GM21447 (cell line): ENCODE measurements around the gene ANKLE1.
A peak's percentile ranks its signal among the peaks of the same experiment; 100 is the strongest.
"Not testable (repeated sequence)": the region's sequence is repeated elsewhere in the genome, so short reads cannot be mapped to it uniquely, and the experiment has no call there.

Experiments
- ATAC-seq: cut with Tn5 transposase; IDR thresholded peaks from one replicate; pipeline ENCODE4 v1.9.1; 2021; ENCODE audit not compliant: unreplicated experiment

ANKLE1 gene

DNA sequence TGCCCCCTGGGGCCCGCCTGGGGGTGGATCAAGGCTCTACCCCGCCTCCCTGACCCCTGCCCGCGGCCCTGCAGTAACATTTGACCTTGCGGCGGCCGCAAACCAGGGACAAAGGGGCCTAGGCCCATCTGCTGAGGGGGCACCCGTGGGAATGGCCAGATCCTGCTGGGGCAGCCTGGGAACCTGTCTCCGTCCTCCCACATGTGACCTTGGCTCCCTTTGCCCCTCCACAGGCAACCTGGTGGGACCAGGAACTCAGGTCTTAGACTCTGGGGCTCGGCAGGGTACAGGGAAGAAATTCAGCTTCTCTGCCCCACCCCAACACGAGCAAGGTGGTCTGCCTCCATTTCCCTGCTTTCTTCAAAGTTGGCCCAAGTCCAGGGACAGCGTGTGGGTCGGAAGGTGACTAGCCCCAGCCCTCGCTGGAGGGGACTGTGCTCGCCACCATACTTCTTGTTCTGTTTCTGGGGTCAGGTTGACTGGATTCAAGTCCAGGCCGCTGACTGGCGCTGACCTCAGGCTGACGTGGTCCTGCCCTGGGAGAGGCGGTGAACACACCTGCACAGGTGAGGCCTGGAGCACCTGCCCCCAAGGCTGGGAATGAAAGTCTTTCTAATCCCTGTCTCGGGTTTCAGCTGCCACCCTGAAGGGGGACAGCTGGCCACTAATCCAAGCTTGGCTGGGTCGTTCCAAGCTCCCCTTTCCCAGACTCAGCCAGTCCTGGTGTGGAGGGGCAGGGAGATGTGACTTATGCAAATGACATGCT is 33.5 kb upstream of the ANKLE1 start:
- ATAC-seq = no peak

- no peak for ATAC-seq
These were observed 31.7 kb upstream of the ANKLE1 start for GRCh38 chr19:17249887-17250548.

DNA sequence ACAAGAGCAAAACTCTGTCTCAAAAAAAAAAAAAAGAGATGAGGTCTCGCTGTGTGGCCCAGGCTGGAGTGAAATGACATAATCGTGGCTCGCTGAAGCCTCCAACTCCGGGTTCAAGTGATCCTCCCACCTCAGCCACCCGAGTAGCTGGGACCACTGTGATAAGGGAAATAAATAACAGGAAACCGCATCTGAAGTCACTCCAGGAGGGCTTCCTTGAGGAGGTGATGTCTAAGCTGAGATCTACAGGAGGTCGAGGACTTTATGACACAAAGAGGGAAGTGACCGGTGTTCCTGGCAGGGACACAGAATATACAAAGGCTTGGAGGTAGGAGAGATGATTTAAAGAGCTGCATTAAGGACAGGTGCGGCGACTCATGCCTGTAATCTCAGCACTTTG is 27.1 kb upstream of the ANKLE1 start:
- ATAC-seq = no peak

DNA sequence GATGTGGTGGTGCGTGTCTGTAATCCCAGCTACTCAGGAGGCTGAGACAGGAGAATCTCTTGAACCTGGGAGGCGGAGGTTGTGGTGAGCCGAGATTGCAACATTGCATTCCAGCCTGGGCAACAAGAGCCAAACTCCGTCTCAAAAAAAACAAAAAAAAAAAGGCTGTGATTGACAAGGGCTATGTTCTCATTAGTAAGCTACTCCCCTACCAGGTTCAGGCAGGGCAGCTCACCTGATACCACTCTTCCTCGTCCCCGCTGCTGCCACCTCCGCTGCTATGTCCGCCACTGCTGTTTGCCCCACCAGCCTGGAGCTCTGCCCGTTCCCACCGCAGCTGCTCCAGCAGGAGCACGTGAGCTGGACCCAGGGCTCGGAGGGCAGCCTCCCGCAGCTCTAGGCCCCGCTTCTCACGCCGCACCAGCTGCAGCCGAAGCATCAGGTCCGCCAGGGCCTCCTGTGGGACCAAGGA is 26.5 kb upstream of the ANKLE1 start:
- no peak for ATAC-seq

- no peak for ATAC-seq
These were observed 25.6 kb upstream of the ANKLE1 start for GRCh38 chr19:17256130-17256529.

DNA sequence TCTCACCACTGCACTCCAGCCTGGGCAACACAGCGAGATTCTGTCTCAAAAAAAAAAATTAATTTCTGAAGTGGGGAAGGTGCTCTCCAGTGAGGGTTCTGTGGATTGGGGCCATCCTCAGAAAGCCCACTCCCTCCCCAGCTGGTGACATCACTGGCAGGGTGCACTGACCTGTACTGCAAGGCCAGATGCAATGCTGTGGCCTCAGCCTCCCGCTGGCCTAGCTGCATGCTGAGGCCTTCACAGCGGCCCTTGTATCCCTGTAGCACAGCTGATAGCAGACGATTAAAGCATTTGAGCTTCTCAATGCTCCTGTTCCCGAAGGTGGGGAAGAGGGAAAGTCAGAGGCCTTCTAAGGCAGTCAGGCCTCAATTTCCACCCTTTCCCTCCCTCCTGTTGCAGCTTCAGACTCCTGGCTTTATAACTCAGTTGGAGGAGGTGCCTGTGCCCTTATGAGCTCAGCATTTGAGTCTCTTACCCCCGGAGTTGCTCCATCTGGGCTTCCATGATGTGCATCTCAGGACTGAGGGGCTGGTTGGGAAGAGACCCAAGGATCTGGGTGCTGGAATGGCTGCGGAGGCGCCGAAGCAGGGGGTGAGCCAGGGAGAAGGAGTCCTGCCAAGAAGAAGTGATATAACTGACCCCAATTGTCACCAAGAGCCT is 22.5 kb upstream of the ANKLE1 start:
- ATAC-seq = no peak

DNA sequence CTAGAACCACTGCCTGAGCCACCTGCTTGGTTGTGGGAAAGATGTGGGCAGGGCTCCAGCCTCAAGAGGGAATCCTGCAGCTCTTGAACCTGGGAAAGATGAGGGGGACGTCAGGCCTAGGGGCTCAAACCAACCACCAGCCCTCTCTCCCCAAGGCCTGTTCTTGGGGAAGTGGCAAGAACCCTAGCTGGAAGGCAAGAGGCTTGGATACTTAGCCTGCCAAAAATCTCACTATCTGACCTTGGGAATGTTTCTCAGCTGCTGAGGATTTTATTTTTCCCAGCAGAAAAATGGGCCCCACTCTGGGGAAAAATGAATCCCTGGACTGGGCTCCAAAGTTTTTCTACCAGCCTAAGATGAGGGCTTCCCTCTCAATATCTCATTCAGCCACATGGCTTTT is 21.8 kb upstream of the ANKLE1 start:
- no peak for ATAC-seq

DNA sequence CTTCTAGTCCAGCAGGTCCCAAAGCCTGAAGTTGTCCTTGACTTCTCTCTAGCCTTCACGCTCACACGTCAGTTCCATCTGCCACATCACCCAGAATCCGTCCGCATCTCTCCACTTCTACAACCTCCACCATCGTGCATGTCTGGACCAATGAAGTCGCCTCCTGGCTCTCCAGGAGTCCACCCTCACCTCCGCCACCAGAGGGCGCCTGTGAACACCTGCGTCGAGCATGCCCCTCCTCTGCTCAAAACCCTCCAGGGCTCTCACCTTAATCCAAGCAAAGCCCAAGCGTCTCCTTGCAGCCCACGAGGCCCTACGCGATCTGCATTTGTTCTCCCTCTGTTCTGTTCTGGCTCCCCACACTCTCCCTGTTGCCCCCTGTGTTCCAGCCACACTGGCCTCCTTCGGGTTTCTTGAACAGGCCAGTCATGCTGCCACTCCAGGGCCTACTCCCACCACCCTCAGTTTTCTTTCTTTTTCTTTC is 20.8 kb upstream of the ANKLE1 start:
- peak; percentile 72 for ATAC-seq

DNA sequence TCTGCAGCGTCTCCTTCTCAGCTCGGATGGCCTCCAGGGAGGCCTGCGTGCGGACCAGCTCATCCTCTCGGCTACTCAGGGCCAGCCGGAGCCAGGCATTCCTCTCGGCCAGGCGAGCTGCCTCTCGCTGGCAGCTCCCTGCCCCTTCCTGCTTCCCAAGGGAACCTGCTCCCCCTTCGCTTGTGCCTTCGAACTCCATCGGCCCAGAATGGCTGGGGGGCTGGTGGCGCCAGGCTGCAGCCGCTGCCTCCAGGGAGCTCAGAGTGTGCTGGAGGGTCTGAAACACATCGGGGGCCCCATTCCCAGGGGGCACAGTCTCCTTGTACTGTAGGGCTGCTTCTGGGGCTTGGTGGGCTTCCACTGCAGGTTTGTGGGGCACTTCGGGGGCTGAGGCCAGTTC is 19.1 kb upstream of the ANKLE1 start:
- no peak for ATAC-seq

DNA sequence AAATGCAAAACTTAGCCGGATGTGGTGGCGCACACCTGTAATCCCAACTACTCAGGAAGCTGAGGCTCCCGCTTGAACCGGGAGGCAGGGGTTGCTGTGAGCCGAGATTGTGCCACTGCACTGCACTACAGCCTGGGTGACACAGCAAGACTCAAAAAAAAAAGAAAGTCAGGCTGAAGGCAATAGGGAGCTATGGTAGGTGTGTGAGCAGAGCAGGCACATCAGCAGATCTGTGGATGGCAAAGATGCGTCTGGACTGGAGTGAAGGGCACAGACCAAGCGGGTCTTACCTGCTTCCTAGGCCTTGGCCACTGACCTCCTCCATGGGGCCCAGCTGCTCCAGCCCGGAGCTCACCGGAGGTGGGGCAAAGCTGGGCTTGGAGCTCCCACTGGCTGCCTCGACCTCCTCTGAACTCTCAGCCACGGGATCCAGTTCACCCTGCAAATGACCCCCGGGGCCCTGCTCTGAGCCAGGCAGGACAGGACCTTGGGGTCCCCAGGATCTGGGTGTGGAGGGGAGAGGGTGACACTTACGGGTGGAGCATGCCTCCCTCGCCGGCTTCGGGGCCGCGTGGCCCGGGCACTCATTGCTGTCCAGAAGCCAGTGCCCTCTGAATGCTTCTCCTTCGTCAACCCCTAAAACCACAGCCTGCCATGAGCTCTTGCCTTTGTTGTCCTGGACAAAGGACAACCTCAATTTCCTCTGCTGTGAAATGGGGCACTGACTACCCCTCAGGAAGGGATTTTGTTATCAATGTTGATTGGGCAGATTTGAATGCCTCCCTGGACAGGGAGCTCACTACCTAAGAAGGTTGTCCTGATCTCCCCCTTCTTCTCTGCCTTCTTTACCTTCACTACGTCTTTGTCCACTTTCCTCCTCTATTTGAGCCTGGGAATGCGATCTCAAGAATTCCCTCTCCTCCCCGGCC is 17.7 kb upstream of the ANKLE1 start:
- ATAC-seq = no peak

DNA sequence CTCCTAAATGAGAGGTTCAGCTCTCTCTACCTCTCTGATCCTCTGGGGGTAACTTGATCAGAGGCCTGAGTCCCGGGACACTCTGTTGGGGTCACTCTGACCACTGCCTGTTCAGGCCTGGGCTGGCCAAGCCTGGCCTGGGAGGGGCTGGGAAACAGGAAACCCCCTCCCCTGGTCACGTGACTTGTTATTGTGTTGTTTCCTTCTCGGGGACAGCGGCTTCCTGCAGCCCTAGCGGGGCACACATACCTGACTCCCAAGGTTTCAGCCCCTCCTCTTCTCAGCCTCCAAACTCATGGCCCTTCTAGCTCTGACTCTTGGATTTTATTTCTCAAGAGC is 17.1 kb upstream of the ANKLE1 start, which contains the start of gene USHBP1:
Gene USHBP1 (minus strand): TSS at position 105 of the 339 bp plus-strand sequence. CDS start 446 bp downstream, outside the sequence.
- no peak for ATAC-seq

GRCh38 chr19:17266026-17266425 is 15.7 kb upstream of the ANKLE1 start:
- ATAC-seq = no peak

DNA sequence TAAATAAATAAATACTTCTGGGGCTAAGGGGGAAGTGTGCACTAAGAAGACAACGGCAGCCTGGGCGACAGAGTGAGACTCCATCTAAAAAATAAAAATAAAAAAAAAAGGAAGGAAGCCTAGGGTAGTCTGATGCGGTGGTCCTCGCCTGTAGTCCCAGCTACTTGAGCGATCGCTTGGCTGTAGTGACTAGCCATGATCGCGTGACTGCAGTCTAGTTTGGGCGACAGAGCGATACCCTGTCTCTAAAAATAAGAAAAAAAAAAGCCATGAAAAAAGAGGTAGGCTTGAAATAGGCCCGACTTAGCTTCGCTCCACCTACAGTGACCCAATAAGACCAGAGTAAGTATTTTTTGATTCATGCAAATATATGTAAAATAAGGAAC is 15.1 kb upstream of the ANKLE1 start:
- no peak for ATAC-seq

DNA sequence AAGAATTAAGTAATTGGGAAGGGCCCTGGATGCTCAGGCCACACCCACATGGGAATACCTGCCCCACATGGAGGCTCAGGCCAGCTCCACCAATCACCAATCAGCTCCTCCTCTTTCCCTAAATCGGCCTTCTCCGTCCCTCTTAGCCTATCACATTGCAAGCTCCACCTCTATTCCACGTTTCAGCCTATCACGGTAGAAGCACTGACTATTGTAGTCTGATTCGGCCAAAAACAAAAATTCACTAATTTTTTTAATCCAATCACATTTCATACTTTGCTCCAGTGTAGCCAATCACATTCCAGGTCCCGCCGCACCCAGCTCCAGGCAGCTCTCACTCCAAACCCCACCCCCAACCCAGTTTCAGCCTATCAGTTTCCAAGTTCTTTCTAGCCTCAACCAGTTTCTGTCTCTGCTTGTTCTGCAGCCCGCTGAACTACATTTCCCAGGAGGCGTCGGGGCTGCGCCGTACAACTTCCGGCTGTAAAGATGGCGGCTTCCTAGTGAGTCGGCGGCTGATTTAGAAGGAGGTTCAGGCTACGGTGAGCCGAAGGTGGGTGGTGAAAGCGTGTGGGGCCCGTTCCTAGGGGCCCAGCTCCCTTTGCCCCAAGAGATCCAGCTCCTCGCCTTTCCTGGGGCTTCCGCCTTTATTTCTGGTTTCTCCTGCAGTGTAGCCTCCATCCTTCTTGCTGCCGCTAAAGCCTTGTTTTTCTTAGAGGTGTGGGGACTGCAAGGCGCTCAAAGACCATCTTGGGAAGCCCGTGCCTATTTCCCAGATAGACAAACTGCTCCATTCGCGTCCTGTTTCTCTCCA is 14.5 kb upstream of the ANKLE1 start, which contains the start of gene BABAM1:
Gene BABAM1 (plus strand): TSS at position 469 of the 814 bp plus-strand sequence. CDS start 1,364 bp downstream, outside the sequence.
- peak; percentile 91 for ATAC-seq

- no peak for ATAC-seq
These were observed 12.9 kb upstream of the ANKLE1 start for GRCh38 chr19:17268754-17269153.

DNA sequence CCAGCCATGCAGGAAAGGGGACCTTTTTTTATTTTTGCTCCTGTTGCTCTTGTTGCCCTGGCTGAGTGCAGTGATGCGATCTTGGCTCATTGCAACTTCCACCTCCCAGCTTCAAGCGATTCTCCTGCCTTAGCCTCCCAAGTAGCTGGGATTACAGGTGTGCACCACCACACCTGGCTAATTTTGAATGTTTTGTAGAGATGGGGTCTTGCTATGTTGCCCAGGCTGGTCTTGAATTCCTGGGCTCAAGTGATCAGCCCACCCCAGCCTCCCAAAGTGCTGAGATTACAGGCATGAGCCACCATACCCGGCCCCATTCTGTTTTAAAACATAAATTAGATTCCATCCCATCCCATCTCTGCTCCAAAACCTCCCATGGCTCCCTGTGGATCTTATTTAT is 6.8 kb upstream of the ANKLE1 start:
- ATAC-seq = not testable (repeated sequence)

- ATAC-seq = no peak
These were observed 6.1 kb upstream of the ANKLE1 start for GRCh38 chr19:17275441-17276175.

DNA sequence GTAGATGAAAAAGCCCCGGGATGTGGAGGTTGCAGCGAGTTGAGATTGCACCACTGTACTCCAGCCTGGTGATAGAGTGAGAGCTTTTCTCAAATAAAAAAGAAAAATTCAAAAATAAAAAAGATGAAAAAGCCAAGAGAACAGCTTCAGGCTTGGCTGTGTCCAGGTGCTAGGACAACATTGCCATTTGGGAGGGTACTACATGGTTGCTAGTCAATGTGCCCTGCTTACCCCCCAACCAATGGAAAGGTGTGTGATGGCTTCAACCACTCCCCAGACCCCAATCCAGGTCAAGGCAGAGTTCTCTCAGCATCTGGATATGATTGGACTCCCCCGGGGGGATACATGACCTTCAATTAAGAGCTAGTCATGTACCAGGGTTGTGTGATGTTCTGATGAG is 2.3 kb upstream of the ANKLE1 start:
- no peak for ATAC-seq

DNA sequence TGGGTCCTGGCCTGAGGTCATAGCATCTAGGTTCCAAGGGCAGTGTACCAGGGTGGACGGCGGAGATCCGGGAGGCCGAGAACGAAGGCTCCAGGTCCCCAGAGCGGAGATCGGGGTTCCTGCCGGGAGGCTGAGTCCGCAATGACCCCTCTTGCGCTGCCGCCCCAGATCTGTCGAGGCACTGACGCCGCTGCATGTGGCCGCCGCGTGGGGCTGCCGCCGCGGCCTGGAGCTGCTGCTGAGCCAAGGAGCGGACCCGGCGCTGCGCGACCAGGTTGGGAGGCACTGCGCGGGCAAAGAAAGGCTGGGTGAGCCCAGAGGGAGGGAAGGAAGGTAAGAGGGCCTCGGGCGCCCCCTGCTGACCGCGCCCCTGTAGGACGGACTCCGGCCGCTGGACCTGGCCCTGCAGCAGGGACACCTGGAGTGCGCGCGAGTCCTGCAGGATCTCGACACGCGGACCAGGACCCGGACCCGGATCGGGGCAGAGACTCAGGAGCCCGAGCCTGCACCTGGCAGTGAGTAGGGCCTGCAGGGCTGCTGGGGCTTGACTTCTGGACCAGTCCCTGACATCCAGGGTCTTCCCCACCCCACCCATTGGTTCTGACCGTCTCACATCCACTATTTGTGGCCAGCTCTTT is 906 bp downstream of the ANKLE1 start:
- peak; percentile 50 for ATAC-seq
